Putamen (tissue), 1 donor: ENCODE measurements around the gene MYCT1.

Source experiments
- DNase-seq: peaks from one replicate; pipeline ENCODE4 v3.0.0-alpha.2; 2016; ENCODE audit warnings: low spot score

MYCT1 gene

GRCh38 chr6:152723398-152723797 lies 25.7 kb downstream of the MYCT1 start:
- DNase-seq: no peak

- DNase-seq: no peak
Measured at GRCh38 chr6:152726313-152726712, 28.6 kb downstream of the MYCT1 start.

GRCh38 chr6:152727507-152727906 lies 29.8 kb downstream of the MYCT1 start:
- DNase-seq: no peak

DNA sequence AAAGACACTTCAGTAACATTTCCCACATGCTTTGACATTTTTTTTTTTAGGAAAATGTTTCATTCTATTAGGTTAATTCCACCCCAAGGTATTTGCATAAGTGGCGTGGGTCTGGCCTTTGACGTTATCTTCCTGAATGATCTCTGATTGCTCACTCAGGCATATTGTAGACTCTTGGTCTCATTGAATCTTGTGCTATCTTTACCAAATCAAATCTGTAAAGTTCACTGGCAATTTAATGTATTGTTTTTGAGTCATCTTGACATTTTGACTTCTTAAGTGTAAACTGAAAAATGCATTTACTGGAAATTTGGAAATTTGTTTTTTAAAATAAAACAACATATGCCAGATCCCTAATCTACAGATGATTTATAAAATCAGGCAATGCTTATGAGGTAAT lies 36.9 kb downstream of the MYCT1 start:
- DNase-seq: no peak

DNA sequence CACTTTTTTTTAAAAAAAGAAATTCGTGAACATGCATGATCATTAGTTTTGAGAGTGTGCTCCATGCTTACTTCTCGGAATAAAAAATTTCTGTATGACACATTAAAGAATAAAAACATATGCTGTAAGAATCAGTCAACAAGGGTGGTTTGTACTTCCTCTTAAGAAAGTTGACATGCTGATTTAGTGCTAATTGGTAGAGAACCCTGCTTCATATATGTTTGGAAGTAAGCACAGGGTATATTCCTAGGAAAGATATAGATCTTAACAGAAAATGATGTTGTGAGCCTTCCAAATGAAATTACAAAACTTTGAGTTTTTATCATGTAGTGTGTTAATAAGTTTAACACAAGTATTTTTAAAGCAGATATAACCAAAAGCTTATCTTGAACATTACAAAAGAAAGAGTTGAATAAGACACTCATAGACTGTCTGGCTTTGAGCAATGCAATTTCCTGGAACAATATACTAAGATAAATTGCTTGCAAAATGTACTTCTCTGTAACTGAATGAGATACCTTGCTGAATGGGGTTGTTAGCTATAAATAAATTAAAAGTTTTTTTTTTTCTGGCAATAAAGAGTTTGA lies 39.1 kb downstream of the MYCT1 start:
- no peak for DNase-seq

DNA sequence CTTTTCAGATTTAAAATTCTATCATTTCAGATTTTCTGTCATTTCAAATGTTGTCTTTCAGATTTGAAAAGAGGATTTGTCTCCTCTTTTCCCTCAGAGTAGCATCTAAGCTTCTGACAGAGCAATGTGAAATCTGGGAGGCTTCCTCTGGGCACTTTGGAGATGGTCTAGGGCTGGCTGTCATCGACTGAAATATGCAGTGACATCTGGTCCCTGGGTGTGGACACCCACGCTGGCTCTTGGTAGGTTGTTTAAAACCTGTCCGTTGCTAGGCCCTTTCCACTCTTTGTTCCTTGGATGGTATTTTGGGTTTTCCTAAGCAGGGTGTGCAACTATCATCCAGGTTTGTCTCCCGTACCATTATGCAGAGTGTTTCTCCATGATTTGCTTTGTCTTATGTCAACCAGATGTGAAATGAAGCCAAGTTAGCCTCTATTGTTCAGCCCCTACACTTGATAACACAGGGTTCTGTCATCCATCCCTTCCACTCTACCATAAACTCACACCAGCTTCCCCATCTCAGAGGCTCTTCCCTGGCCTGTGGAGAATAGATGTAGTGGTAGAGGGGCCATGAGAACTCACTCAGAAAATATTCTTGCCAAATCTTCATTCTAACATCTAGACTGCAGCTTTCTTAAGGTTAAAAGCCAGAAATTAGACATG lies 47.9 kb downstream of the MYCT1 start:
- DNase-seq: no peak

GRCh38 chr6:152746172-152746553 lies 48.5 kb downstream of the MYCT1 start:
- no peak for DNase-seq

DNA sequence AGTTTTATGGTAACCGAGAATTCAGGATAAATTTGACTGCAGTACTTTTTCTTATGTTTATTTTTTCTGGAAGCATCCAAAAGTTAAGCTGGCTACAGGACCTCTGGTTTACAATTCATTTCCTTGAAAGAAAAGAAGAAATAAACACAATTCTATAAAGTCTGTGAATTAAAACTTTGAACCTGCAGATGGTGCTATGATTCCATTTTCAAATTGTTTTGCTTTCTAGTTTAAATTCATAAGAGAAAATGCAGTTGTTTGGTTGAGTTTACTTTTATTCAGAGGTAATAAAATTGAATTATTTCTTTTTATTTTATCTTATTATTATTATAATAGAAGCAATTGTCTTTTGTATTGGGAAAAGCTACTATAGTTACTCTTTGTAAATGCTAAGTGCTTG lies 51.1 kb downstream of the MYCT1 start:
- DNase-seq: no peak

DNA sequence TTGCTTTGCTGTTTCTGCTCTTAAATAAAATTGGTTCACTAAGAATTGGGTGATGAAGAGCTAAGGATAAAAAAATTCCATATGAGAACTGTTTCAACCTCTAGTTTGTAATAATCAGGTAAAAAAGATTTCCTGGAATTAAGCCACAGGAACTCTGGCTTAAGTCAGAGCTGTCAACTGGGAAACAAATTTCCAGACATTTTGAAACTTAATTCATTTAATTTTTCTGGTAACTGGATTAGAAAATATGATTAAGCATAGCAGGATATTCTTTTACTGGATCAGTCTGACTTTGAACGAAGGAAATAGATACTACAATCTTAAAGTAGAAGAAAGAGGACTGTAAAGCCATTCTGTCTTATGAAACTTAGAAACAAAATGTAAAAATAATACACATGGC lies 51.6 kb downstream of the MYCT1 start:
- no peak for DNase-seq

DNA sequence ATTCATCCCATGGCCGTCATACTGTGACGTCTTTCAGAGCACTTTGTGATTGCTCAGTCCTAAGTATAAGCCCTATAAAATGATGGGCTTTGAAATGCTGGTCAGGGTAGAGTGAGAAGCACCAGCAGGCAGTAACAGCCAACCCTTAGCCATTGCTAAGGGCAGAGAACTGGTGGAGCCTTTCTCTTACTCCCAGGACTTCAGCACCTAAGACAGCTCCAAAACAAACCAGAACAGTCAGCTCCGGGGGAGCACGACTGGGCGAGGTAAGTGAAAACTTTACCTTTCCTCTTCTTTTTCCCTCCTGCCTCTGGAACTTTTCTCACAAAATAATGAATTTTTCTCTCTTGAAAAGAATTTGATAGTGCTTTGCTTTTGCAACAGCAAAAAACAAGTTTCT lies 53.0 kb downstream of the MYCT1 start, which contains the start of gene VIP:
VIP (plus strand) TSS at position 104 of the 400 bp plus-strand sequence. CDS start 1,381 bp downstream, outside the sequence.
- DNase-seq: no peak

DNA sequence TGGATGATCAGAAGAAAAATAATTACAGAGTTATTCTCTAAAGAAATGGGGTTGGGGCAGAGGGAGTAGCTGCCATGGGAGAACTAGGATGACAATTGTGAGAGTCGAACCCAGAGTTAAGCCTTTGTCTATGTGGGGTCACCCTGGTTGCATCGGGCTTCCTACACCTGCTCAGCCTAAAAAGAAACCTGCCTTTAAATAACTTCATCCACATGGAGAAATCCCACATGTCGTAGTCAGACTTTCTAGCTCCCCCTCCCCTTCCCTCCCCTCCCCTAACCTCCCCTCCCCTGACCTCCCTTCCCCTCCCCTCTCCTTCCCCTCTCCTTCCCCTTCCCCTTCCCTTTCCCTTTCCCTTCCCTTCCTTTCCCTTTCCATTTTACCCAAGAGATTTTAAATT lies 67.6 kb downstream of the MYCT1 start:
- DNase-seq: no peak

GRCh38 chr6:152769159-152769558 lies 71.5 kb downstream of the MYCT1 start:
- DNase-seq: no peak

- no peak for DNase-seq
Measured at GRCh38 chr6:152769993-152770392, 72.3 kb downstream of the MYCT1 start.

DNA sequence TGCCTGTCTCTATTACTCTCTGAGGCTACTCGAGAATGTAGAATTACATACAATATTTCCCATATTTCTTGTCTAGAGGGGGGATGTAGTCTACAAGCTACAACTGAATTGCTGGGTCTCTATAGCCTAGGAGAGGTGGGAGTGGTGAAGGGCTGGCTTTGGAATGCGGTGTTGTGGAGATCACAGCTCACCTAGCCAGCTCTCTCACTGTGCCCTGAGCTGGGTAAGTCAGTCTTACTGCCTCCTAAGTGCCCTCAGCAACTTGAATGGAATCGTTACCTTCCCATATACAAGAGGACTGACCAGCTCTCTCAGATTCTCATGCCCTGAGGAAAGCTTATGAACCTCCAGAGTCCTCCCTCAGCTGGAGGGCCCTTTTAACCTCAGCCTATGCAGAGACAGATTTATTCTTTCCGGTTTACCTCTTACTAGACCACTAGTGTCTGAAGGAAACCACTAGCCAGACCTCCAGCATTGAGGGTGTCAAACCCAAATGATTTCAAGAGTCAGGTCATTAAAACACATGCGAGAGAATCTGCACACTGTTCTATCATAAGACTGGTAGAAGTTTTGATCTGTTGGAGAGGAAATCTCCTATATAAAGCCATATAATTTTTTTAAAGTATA lies 73.5 kb downstream of the MYCT1 start:
- DNase-seq: no peak
